Activated CD8-positive, alpha-beta memory T cell treated with anti-CD3 and anti-CD28 coated beads, Interleukin-2, amount 50 U/mL, for 48 hours (primary cell): ENCODE data around the gene XDH.

ENCODE experiments used
- DNase-seq: peaks from one replicate; pipeline ENCODE4 v3.0.0-alpha.2; 2020

XDH gene

DNA sequence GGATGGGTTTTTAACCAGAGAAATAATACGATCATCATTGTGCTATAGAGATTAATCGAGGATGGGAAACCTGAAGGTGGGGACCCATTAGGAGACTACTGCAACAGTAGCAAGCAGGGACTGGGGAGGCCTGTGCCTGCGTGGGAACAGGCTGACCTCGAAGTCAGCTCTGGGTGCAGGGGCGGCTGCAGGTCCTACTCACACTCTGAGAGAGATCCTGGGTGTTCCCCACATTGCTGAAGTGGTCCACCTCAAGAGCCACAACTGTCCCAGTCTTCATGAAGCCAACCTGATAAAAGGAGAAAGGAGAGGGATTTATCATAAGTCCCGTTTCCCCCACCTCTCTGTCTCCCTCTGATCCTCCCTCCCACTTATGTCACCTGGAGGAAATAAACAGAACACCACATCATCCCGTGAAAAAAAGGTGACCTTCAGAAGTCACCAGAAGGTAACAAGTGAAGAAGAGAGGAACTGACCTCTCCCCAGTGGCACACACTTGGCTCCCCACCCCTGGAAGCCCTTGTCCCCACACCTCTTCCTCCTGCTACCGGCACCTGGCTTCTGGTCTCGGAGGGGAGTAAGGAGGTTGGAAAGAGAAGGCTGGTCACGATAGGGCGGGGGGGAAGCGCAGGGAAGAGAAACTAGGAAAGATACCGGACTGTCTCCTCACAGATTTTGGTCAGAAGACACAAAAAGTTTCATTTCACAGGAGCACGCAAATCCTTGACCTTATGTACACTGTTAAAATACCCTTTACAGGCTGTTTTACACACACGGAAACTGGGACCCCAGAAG is 50.4 kb downstream of the XDH start:
- no peak for DNase-seq

- no peak for DNase-seq
Measured at GRCh38 chr2:31362581-31362980, 52.0 kb downstream of the XDH start.

- DNase-seq, result no peak
Measured at GRCh38 chr2:31359229-31359628, 55.3 kb downstream of the XDH start.

GRCh38 chr2:31354837-31355236 is 59.7 kb downstream of the XDH start:
- no peak for DNase-seq

- no peak for DNase-seq
Measured at GRCh38 chr2:31353179-31353578, 61.4 kb downstream of the XDH start.

- DNase-seq, result no peak
Measured at GRCh38 chr2:31349684-31350083, 64.9 kb downstream of the XDH start.

DNA sequence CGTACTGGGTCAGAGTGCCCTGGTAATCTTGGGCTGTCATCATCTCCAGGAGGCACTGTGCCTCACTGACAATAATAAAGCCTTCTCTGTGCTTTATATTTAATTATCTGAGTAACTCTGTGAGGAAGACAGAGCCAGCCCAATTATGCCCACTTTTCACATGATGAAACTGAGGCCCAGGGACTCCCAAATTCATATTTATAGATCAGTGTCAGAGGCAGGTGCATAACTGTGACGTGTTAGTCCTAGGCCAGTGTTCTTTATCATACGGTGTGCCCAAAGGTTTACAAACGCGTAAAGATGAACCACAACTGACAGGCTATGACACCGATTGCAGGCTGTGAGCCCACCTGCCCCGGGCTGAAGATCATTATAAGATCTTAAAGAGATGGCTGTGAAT is 65.4 kb downstream of the XDH start:
- DNase-seq, result no peak

GRCh38 chr2:31348618-31349017 is 65.9 kb downstream of the XDH start:
- no peak for DNase-seq

GRCh38 chr2:31347750-31348149 is 66.8 kb downstream of the XDH start:
- DNase-seq, result no peak

- no peak for DNase-seq
Measured at GRCh38 chr2:31347319-31347718, 67.2 kb downstream of the XDH start.

DNA sequence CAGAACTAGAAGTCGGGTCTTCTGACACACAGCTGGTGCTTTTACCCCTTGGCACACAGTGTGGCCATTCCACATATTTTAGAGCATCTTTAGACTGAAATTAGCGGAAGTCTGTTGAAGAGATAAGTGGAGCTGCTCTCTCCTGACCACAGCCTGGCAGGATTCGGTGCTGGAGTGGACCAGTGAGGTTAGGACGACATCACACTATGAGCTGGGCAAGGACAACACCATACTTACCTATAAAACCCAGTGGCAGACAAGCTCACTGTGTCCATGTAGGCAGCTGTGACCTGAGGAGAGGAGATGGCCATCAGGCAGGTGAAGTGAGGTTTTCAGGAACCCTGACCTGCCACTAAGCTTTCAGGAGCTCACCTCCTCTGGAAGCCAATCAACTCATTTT is 70.1 kb downstream of the XDH start:
- DNase-seq, result no peak

DNA sequence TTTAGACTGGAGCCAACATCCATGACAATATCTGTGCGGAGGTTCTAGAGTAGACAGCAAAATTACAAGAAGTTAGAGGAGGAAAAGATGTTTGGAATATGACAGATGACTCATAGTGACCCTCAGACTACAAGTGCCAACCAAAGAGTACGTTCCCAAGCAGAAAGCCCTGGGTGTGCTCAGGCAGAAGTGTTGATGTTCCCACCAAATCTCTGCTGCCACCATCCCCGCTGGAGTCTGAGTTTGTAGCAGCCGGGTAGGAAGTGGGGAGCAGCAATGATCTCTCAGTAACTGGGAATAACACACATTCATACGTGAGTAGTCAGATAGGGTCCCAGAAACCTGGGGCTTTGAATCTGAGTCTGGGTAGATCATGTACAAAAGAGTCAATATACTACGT is 73.2 kb downstream of the XDH start:
- no peak for DNase-seq

DNA sequence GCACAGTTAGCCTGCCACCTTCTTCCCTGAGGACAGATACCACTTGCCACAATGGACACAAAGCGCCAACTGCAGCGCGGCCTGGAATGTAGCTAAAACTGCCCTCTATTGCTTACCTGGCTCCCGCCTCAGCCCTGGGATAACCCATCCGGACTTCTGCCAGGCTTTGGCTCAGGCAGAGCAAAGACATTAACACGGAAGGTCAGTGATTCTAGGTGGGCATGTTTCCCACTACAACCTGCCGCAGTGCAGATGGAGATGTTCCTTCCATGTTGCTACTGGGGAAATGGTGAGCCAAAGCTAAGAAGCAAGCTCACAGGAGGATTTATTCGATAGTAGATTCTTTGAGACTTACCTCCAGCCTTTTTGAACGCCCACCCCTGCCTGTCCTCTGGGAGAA is 74.8 kb downstream of the XDH start:
- DNase-seq, result no peak

DNA sequence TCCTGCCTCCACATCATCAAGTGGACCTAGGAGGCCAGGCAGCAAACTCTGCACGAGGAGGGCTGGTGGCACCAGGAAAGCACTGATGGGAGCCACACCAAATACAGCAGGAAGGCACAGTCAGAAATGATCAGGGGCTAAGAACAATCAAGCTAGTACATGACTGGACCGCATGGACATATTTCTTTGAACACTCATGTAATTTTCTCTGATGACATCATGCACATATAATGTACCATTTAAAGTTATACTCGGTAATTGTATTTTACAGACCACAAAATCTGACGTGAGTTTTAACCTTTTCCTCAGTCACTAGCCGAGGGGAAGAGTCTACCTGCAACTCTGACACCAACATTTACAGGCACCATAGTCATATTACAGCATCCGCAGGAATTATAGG is 76.7 kb downstream of the XDH start:
- no peak for DNase-seq

- DNase-seq, result no peak
Measured at GRCh38 chr2:31337197-31337596, 77.3 kb downstream of the XDH start.

DNA sequence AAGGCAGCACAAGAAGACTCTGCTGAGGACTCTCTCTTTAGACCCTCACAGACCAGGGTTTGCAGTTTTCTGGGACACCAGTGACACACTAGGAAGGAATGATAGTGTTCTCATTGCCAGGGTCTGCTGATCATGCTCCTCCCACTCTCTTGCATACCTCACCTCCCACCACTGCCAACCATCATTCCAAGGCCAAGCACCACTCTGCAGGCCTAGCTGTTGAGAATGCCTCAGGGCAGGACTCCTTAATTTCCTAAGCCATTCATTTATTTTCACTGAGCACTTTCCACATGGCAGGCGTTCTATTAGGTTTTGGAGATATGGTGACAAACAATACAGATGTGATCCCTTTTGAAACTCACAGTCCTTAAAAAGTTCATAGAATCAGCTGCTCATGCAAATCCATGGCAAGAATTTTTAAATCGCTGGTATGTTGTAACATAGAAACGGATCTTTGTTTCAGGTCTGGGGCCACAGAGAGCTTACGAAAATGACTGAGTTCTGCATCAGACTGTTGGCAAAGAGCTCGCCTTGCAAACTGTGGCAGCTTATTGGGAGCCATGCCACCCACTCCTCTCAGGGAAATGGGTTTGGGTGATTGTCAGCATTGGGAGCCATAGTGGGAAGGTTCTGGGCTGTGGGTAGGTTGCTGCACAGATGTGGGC is 78.5 kb downstream of the XDH start:
- DNase-seq, result no peak

GRCh38 chr2:31334311-31335026 is 80.1 kb downstream of the XDH start:
- no peak for DNase-seq

GRCh38 chr2:31333527-31334183 is 80.9 kb downstream of the XDH start:
- DNase-seq, result peak; percentile 88

GRCh38 chr2:31333046-31333445 is 81.5 kb downstream of the XDH start:
- no peak for DNase-seq

DNA sequence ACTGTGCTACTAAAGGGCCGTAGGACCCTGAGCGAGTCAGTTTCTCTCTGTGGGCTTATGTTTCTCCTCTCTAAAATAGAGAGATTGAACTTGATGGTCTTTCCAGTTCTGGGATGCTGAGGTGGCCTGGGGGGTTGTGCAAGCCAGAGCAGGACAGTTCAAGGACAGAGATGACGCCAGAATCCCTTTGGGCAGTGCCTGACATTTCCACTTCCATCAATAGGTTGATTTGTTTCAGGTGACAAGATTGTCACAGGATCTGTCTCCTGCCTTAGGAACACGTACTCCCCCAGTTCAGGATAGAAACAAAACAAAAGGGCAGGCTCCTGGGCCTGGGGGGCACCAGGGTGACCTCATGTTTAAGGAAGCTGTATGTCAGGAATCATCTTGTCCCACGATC is 82.0 kb downstream of the XDH start:
- no peak for DNase-seq

DNA sequence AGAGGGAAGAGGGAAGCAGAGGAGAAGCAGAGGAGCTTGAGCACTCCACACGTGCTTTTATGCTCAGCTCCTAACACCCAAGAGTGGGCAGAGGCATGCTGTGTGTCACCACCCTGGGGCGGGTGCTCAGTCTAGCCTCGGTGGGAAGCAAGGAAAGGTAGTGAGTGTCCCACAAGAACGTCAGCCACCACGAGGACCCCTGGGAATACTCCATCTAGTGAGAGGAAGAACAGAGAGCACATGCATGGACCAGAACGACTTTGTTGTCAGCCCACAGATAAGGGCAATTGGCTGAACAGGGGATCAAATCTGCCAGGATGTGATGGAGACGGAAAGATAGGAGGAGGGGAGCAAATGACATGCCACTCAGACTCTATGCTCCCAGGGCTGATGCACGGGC is 83.4 kb downstream of the XDH start:
- DNase-seq, result no peak

DNA sequence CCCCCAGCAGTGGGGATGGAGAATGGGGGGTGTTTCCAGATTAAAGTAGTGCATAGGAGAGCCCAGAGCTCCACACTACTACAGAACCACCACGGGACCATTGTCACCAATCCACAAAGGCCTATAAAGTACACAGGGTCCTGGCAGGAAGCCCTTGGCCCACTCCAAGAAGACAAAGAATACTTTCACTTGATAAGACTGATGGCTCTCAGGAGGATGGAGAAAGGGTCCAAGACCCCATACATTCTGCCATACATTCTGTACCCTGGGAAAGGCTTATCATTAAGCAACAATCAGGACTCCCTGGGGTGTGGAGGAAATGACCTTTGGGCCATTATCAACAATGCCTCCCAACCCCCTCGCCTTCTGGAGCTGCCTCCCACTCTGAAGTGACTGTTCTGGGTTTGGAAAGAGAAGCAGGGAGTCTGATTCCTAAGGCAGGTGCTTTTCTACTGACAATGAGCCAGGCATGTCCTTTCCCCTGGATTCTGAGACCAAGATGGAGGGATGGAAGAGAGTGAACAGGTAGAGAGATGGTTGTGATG is 85.4 kb downstream of the XDH start:
- DNase-seq, result no peak

DNA sequence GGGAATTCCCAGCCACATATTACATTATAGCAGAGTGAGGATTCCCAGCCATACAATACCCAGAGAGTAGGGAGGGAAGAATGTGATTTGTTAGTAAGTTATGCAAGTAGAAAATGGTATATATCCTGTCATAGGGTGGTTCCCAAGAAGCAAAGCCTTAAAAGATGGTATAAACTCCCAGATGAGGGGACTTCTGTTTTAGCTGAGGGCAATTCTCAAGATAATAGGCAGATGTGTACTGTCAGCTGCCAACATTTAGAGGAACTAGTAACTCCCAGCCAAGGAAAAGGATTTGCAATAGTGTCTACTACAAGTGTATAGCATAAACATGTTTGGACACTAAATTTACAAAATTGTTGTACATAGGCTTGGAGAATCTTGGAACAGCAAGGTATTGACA is 86.5 kb downstream of the XDH start:
- DNase-seq, result no peak
